Tracheal epithelial cell (primary cell): ENCODE measurements around the gene ZNF225. TPM values are rescaled to one million over a fixed set of nuclear protein-coding genes. Genes with fewer than 3 reads are reported as not detected.

Experiments
- total RNA-seq: library from RNA; depleted of rRNA; stranded (reverse); fragments of >200 nt; gene quantifications from 2 replicates; pipeline ENCODE4 v1.2.1, GENCODE V29; 2014

Gene ZNF225
- total RNA-seq: 1.9 and 4.0 TPM in 2 replicates

DNA sequence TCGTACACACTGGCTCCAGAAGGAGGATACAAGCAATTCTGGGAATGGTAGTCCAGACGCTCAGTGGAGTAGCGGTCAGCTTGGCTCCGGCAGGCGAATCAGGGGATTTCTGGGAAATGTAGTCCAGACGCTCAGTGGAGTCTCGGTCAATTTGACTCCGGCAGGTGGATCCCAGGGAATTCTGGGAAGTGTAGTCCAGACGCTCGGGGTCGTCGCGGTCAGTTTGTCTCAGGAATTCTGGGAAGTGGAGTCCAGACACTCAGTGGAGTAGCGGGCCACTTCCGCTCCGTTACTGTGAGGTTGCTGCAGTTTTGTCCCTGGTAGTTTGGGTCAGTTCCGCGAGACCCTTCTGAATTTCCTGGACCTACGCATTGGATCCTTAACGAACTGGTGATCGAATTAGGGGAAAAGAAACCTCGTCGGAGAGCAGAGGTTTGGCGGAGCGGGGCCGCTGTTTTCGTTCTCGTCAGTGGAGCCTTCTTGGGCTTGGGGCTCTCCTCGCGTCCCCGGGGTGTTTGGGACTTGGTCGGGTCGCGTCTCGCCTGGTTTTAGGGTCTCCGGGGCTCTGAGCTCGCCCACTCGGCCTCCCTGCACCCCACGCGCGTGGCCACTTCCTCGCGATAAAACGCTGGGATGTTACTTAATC is at the start of gene ZNF225:
Gene ZNF225, plus strand, starts transcription at position 262 of the 646 bp plus-strand sequence. CDS start 2,429 bp downstream, outside the sequence.

DNA sequence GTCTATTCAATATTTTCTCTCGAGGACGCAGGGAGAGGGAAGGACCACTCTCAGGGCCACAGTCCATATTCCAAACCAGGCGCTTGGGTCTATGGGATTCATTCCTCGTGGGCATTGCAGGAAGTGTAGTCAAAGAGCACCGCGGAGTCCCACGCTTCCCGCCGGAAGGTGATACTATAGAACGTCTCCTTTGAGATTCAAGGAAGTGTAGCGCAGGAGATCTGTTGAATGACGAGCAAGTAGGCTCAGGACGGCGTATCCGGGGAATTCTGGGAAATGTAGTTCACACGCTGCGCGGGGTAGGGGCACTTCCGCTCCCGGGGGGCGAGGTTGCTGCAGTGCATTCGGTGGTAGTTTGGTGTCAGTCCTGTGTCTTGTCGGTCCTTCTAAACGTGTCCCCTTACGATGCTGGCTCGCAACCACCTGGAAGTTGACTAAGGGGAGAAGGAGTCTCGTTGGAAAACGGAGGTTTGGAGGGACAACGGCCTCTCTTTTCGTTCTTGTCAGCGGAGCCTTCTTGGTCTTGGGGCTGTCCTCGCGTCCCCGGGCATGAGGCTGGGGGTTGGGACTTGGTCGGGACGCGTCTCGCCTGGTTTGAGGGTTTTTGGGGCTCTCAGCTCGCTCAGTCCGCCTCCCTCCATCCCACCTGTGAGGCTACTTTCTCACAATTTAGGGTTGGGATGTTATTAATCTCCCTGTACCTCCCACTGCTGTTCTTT is 41.2 kb upstream of the ZNF225 start, which contains the start of gene ZNF284:
Gene ZNF284, plus strand, starts transcription at position 336 of the 719 bp plus-strand sequence. CDS start 4,231 bp downstream, outside the sequence.

DNA sequence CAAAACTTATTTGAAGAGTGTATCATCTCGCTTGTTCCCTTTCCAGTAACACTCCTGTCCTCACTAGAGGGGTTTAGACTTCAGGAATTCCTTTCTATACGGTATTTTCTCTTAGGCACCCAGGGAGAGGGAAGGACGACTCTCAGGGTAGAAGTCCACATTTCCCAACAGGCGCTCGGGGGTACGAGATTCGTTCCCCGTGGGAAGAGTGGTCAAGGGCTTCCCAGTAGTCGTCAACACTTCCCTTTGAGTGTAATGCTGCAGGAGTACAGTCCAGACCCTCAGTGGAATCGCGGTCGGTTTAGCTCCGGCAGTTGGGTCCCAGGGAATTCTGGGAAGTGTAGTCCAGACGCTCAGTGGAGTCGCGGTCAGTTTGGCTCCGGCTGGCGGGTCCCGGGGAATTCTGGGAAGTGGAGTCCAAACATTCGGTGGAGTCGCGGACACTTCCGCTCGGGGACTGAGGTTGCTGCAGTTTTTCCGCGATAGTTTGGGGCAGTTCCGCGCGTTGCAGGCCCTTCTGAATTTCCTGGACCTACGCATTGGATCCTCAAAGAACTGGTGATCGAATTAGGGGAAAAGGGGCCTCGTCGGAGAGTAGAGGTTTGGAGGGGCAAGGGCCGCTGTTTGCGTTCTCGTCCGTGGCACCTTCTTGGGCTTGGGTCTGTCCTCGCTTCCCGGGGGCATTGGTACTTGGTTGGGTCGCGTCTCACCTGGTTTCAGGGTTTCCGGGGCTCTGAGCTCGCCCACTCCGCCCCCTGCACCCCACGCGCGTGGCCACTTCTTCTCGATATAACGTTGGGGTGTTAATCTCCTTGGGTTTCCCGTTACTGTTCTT is 19.1 kb upstream of the ZNF225 start, which contains the start of gene ZNF224:
Gene ZNF224, plus strand, starts transcription at position 431 of the 835 bp plus-strand sequence. CDS start 3,513 bp downstream, outside the sequence.

DNA sequence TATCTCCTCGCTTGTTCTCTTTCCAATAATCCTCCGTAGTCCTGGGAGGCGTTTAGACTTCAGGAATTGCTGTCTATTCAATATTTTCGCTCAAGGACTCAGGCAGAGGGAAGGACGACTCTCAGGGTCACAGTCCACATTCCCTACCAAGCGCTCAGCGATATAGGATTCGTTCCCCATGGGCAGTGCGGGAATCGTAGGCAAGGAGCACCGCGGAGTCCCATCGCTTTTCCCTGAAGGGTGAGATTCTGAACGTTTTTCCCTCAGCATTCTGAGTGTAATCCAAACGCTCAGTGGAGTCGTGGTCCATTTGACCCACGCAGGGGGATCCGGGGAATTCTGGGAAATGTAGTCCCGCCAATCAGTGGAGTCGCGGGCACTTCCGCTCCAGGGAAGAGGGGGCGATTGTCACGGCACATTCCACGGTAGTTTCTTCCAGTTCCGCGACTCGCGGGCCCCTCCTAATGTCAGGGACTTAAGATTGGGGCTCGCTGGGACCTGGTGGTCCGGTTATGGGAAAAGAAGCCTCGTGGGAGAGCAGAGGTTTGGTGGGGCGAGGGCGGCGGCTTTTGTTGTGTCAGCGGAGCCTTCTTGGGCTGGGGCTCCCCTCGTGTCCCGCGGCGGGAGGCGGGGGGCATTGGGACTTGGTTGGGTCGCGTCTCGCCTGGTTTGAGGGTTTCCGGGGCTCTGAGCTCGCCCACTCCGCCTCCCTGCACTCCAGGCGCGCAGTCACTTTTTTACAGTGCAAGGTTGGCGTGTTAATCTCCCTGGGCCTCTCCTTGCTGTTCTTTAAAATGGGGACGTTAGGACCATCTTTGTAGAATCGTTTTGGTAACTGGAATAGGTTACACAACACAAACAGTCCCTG is 28.2 kb downstream of the ZNF225 start, which contains the start of gene ZNF234:
Gene ZNF234, plus strand, starts transcription at position 364 of the 868 bp plus-strand sequence. CDS start 3,079 bp downstream, outside the sequence.

DNA sequence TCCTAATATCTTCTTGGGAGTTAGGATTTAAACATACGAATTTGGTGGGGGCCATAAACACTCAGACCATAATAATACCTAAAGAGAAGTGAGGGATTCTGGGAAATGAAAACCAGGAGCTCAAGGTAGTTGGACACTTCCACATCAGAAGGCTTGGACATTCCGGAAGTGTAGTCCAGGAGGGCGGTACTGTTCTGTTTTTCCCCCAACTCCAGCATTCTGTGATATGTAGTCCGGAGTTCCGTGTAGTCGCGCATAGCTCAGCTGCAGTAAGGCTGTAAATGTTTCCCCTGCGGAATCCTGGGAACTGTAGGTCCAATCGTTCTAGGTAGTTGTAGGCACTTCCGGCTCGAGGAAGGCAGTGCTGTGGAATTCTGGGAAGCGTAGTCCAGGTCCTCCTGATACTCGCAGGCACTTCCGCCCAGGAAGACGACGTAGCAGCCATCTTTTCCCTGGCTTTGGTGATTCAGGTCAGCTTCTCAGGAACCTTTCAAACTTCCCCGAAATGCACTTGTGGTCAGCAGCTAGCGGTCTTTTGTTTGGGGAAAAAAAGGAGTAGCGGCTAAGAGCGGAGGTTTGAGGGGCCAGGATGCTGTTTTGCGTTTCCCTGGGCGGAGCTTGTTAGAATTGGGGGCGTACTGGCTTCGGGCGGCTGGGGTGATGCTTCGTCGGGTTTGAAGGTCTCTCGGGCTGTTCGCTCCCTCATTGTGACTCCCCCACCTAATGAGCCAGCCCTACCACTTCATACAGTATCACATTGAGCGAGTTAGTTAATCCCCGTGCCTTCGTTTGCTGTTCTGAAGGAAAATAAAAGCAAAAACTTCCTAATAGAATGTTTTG is 51.7 kb downstream of the ZNF225 start, which contains the start of gene ZNF226:
Gene ZNF226, plus strand, starts transcription at position 428 of the 840 bp plus-strand sequence. CDS start 4,981 bp downstream, outside the sequence.

Other genes starting within 250 kb of the ZNF225 start
- 0.96 and 1.3 TPM in 2 replicates for gene ZNF404, start 229.4 kb upstream of the ZNF225 start, total RNA-seq
- 8.4 and 10.7 TPM in 2 replicates for gene ZNF45, start 178.1 kb upstream of the ZNF225 start, total RNA-seq
- gene ZNF221, start 162.2 kb upstream of the ZNF225 start, total RNA-seq: 1.7 and 2.6 TPM in 2 replicates
- gene ZNF155, start 129.2 kb upstream of the ZNF225 start, total RNA-seq: 4.0 and 4.6 TPM in 2 replicates
- 1.9 and 2.2 TPM in 2 replicates for gene ZNF230, start 110.4 kb upstream of the ZNF225 start, total RNA-seq
- gene ZNF222, start 88.0 kb upstream of the ZNF225 start, total RNA-seq: 3.4 TPM in 2 replicates
- gene ZNF223, start 61.4 kb upstream of the ZNF225 start, total RNA-seq: 2.9 and 7.9 TPM in 2 replicates
- 2.2 and 2.3 TPM in 2 replicates for gene ZNF284, start 41.2 kb upstream of the ZNF225 start, total RNA-seq
- 11.8 and 16.4 TPM in 2 replicates for gene ZNF224, start 19.0 kb upstream of the ZNF225 start, total RNA-seq
- 5.8 and 6.0 TPM in 2 replicates for gene ZNF234, start 28.2 kb downstream of the ZNF225 start, total RNA-seq
- 7.2 and 9.0 TPM in 2 replicates for gene ZNF226, start 51.7 kb downstream of the ZNF225 start, total RNA-seq
- 10.0 and 10.4 TPM in 2 replicates for gene ZNF227, start 99.1 kb downstream of the ZNF225 start, total RNA-seq
- 0.24 and 1.1 TPM in 2 replicates for gene ZNF233, start 146.5 kb downstream of the ZNF225 start, total RNA-seq
- 2.1 and 3.1 TPM in 2 replicates for gene ZNF235, start 191.6 kb downstream of the ZNF225 start, total RNA-seq
- 3.4 and 5.1 TPM in 2 replicates for gene ZNF112, start 243.3 kb downstream of the ZNF225 start, total RNA-seq